ENCODE results near the gene DNASE1L1.

The DNASE1L1 gene

DNA sequence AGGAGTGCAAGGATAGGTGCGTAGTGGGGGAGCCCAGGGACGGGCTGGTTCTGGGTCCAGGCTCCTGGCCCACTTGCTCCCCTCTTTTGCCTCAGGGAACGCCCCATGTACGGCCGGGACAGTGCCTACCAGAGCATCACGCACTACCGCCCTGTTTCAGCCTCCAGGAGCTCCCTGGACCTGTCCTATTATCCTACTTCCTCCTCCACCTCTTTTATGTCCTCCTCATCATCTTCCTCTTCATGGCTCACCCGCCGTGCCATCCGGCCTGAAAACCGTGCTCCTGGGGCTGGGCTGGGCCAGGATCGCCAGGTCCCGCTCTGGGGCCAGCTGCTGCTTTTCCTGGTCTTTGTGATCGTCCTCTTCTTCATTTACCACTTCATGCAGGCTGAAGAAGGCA, 28.3 kb downstream of the DNASE1L1 start:
- DNase-seq, result no peak

DNA sequence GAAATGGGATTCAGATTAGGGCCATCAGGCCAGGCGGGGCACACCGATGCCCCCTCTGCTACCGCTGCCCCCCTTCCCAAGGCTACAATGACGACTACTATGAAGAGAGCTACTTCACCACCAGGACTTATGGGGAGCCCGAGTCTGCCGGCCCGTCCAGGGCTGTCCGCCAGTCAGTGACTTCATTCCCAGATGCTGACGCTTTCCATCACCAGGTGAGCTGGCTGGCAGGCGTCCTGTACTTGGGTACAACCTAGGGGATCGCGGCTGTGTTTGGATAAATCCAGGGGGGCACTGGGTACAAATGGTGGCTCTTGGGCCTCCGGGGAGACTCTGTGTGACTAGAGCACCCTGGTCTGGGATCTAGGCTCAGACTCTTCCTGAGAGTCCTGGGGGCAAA, 28.9 kb downstream of the DNASE1L1 start:
- DNase-seq, result peak; percentile 8

DNA sequence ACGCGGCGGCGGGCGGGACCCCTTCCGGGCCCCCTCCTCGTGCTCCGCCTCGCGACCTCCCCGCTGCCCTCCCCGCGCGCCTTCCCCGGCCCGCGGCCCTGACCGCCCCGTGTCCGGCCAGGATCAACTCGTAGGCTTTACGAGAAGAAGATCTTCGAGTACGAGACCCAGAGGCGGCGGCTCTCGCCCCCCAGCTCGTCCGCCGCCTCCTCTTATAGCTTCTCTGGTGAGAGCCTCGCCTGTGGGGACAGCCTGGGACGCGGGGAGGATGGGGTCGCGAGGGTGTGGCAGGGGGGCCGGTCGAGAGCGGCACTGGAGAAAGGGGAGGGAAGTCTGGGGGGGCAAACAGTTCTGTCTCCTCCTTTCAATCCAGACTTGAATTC, 29.5 kb downstream of the DNASE1L1 start:
- DNase-seq, result no peak

DNA sequence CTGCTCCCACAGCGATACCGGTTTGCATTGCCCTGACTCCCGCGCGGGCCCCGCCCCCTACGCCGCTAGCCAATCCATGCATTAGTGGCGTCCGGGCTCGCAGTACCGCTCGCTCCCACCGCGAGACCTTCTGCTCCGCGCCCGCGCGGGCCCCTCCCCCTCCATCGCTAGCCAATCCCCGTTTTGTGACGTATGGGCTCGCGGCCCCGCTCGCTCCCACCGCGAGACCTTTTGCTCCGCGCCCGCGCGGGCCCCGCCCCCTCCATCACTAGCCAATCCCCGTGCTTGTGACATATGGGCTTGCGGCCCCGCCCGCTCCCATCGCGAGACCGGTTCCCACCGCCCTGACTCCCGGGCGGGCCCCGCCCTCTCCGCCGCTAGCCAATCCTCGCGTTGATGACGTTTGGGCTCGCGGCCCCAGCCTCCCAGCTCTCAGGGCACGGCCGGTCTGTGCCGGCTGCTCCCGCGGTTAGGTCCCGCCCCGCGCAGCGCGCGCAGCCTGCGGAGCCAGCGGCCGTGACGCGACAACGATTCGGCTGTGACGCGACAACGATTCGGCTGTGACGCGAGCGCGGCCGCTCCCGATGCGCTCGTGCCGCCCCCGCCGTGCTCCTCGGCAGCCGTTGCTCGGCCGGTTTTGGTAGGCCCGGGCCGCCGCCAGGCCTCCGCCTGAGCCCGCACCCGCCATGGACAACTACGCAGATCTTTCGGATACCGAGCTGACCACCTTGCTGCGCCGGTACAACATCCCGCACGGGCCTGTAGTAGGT, 30.1 kb downstream of the DNASE1L1 start, which contains the start of gene EMD:
Gene EMD, plus strand, starts transcription at position 497 of the 770 bp plus-strand sequence. Its CDS starts 190 bp downstream, at position 687.
- peak; percentile 99 for DNase-seq

DNA sequence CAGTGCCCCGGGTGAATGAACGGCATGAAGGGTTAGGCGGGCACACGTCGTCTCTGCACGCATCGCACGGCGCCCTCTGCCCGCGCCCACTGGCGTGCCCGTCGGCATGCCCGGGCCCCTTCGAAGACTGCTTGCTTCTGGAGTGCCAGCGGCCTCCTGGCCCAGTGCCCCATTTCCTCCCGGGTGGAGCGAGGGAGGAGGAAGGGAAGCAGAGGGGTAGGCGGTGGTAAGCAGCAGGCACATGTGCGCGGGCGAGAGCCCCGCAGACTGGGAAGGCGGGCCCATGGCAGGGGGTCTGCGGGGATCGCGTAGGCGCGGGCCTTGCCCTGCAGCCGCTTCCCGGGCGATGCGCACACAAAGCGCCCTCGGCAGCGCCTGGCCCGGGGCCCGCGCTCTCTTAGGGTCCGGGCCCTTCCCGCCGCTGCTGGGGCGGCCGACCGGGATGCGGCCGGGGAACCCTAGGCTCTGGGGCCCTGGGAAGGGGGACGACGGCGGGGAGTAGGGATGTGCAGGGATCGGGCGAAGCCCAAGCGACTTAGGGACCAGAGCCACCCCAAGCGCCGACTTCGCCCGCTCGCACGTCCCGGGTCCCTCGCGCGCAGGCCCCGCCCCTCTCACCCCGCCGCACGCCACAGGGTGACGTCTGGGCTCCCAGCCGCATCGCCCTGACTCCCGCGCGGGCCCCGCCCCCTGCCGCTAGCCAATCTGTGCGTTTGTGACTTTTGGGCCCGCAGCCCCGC, 30.8 kb downstream of the DNASE1L1 start:
- DNase-seq, result peak; percentile 61

DNA sequence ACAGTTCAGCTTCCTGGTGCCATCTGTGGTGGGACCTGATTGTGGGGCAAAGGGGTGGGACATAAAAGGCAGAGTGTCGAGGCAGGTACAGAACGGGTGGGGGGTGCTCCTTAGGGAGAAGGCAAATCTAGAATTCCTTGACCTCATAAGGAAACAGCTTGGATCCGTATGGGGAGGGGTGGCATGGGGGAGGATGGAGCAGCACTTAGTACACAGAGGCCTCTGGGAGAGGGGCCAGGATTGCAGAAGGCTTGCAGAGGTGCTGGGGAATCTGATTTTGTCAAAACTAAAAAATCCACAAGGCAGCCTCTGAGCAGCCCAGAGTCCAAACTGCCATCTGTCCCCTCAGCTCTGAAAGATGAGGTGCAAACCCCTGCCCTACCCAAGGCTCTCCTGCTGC, 32.3 kb downstream of the DNASE1L1 start:
- DNase-seq, result no peak

DNA sequence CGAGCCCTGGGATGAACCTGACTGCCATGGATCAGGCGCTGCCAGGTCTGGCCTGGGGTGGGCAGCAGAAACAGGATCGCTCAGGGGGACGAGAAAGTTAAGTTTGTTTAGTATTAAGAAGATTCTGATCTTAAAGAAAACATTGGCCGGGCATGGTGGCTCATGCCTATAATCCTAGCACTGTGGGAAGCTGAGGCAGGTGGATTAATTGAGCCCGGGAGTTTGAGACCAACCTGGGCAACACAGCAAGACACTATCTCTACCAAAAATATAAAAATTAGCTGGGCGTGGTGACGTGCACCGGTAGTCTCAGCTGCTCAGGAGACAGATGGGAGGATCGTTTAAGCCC, 33.9 kb downstream of the DNASE1L1 start:
- DNase-seq, result no peak

DNA sequence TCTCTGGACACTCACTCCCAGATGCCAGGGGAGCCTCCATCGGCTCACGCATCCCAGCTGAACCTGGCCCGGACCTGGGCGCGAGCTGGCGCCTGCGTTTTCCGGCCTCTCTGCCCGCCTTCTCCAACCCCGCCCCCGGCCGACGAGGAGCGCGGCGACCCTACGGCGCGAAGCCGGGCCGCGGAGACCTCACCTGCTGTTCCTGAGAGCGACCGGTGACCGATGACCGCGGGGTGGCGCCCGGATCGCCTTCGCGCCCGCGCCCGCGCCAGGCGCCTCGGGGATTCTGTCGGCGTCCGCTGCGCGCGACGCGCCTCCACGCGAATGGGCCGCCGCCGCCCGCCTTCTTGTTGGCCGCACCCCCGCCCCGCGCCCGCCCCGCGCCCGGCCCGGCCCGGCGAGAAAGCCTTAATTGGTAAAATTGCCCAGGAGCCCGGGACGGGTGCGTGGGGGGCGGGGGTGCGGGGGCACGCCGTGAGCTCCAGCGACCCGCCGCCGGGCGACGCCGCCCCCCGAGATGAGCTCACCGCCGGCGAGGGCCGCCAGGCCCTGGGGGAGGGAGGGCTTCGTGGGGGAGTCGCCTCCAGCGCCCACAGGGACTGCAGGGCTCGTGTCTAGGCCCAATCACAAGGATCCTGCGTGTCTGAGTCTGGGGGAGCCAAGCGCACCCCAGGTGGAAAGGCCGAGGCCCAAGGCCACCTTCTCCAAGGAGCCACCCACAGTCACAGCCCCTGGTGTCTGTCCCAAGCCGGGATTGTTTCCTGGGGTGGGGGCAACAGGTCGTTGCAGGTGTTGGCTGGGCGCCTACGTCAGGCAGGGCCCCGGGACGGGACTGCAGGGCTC, 34.5 kb downstream of the DNASE1L1 start, which contains the start of gene FLNA:
Gene FLNA, minus strand, starts transcription at position 322 of the 843 bp plus-strand sequence. CDS start 3,389 bp downstream, outside the sequence.
- DNase-seq, result peak; percentile 36

DNA sequence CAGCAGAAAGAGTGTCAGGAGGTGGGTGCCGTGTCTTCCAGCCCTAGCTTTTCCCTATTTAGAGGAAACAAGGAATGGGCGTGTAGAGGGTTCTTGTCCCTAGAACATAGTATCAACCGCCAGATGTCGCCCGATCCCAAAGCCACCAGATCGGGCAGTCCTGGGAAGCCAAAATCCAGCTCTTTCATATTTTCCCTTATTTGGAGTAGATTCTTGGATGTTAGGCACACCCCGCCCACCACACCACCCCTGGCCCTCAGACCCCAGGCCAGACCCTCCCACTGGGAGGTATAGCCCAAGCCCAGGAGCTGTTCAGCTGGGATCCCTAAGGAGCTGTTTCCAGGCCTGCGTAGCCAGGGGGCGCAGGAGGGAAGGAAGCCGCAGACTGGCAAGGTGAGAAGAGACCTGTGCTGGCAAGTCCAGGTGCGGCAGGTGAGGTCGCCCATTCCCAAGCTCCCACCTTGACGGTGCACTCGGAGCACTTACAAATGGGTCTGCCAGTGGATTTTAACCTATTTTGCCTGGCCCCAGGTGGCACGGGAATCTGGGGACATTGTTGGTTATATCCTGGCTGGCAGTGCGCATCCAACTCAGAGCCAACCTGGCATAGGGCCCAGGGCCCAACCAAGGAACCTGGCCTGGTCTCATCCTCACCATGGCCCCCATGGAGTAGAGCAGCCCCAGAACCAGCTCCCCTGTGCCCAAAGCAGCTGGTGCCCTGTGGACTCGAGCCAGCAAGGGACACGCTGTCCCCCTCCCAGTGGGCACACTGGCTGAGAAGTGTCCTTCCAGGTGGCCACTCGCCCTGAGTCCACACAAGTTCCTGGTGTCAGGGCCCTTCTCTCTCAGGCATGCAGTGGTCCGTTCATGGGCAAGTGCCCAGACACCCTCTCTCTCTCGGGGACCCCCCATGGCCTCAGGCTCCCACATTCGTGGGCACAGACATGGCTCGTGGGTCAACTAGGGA, 35.4 kb downstream of the DNASE1L1 start:
- DNase-seq, result peak; percentile 51

DNA sequence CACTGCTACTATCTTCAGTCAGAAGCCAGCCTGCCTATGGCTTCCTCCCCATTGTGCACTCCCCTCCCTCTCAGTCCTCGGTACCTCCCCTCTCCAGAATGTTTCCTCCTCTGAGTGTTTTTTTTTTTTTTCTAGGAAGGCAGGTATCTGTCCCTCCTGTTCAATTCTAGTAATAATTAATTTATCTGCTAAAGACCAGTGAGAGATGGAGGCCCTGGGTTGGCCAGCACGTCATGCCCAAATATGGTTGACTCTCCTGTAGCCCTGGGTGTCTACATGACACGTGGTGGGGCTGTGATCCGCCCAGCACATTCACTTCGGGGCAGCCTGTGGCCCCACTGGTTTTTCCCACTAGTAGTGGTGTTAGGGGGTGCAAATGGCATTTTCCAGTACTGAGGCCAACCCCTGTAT, 36.4 kb downstream of the DNASE1L1 start:
- DNase-seq, result no peak

DNA sequence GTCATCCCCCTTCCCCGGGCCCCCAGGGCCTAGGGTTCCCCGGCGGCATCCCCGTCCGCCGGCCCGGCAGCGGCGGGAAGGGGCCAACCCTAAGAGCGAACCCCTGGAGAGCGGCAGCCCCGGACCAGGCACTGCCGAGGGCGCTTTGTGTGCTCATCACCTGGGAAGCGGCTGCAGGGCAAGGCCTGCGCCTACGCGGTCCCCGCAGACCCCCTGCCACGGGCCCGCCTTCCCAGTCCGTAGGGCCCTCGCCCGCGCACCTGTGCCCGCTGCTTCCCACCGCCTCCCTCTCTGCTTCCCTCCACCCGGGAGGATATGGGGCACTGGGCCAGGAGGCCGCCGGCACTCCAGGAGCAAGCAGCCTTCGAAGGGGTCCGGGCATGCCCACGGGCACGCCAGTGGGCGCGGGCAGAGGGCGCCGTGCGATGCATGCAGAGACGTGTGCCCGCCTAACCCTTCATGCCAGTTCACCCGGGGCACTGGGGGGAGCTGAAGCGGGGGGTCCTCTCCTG, 37.2 kb downstream of the DNASE1L1 start:
- no peak for DNase-seq

DNA sequence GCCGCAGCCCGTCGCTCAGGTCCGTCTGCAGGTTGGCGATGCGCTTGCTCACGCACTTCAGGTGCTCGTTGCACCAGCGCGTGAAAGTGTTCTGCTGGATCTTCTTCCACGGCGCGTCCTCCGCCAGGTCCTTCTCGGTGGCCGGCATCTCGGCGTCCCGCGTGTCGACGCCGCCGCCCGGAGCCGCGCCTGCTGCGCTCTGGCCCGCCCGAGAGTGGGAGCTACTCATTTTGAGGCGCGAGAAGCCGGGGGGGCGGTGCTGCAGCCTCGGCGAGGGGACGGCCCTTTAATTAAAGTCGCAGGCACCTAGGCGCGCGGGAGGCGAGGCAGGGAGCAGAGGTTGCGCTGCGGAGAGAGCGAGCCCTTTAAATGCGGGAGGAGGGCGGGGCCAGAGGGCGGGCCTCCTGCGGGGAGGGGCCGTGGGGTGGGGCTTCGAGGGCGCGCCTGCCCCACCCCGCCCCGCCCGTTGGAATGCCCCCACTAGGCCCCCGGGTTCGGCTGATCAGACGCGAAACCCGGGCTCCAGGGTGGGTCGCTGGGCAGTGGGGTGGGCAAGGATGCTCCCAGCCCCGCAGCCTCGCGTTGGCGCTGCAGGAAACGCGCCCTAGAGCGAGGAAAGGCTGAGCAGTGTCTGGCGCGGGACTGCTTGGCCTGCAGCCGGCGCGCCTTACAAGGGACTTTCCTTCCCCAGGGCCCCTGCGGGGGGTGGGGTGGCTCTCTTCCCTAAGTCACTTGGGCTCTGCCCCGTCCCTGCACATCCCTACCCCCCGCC, 37.9 kb downstream of the DNASE1L1 start:
- DNase-seq, result peak; percentile 86

DNA sequence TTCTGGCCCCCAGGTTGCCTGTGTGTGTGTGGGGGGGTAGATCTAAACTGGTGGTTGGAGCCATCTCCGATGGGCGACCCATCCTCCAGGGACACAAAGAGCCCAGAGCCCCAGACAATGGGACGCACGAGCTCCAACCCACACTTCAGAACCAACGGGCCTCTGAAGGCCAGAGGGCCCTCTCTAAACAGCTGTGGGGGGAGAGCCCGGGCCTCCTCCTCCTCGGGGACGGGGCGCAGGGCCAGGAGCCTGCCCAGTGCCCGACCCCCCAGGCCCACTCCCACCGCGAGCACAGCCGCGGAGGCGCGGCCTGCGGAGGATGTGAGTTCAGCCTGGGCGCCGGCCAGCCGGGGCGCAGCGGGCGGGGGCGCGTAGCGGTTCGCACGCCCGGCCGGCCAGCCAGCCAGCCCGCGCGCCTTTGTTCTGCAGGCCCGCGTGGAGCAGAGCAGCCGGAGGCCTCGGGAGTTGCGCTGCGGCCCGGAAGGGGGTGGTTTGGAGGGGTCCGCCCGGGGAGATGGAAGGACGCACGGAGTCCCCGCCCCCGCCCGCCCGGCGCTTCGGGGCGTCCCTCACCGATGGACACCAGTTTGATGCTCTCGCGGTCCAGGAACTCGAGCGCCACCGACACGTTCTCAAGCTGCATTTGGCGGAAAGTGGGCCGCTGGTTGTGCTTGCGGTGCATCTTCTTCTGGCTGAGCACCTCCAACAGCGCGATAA, 38.6 kb downstream of the DNASE1L1 start:
- peak; percentile 44 for DNase-seq

DNA sequence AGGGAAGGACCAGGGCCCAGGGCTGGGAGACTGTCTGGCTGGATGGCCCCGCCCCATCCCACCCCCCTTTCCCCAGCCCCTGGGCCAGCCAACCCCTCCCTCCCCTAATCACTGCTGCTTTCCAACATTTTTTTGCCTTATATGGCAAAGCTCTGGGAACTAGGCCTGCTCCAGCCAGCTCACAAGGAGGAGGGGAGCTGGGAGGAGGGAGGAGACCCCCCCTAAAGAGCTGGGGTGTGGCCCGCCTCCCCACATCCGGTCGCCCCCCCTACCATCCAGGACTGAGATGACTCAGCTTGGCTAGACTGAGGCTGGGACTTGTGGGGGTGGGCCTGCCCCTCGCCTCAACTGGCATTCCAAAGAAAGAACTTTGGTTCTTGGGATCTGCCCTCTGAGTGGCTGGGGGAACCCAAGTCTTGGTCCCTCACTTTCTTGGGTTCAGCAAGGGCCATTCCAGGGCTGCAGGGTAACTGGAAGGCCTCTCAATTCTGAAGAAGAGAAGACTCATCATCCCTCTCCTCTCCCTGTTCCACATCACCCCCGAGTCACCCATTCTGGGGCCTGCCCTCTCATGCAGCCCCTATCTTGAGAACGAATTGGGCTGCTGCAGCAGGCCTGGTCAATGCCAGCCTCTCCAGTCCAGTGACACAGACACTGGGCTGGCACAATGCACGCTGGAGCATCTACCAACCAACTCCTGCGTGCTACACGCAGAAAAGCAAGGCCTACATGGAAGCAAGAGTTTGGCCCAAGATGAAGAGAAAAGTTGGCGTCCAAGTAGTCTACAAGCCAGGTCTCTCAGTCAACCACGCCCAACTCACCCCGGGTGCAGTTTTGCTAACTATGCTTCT, 39.4 kb downstream of the DNASE1L1 start:
- DNase-seq, result no peak

DNA sequence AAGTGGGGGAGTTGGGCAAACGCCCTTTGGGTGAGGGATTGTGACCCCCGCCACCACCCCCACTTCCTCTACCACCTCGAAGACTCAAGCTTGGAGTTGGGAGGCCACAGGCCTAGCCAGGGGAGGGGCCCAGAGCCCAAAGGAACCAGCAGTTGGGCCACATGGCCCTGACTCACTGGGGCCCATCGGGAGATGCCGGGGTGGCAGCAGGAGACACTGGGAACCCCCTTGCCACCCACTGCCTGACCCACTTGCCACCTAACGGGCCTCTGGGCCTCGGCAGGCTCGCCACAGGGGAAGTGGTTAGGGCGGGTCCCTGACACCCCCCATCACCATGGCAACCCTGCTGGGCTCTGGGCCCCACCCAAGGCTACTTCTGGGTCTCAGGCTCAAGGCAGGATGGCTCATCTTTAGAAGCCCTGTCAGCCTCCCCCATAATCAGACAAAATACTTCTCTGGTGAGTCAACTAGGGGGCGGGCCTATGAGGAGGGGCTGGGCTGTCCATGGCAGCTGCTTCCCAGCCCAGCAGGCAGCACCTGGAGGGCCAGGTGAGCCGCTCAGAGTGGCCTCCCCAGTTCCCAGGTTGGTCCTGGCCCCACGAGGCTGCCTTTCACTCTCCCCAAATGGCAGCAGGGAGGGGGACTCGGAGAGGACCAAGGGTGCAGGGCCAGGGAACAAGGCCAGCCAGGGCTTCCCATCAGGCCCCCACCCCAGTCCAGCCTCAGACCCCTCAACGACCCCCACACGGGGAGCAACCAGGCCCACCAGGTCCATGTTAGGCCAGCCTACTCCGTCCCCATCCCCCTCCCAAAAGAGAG, 40.2 kb downstream of the DNASE1L1 start:
- no peak for DNase-seq

DNA sequence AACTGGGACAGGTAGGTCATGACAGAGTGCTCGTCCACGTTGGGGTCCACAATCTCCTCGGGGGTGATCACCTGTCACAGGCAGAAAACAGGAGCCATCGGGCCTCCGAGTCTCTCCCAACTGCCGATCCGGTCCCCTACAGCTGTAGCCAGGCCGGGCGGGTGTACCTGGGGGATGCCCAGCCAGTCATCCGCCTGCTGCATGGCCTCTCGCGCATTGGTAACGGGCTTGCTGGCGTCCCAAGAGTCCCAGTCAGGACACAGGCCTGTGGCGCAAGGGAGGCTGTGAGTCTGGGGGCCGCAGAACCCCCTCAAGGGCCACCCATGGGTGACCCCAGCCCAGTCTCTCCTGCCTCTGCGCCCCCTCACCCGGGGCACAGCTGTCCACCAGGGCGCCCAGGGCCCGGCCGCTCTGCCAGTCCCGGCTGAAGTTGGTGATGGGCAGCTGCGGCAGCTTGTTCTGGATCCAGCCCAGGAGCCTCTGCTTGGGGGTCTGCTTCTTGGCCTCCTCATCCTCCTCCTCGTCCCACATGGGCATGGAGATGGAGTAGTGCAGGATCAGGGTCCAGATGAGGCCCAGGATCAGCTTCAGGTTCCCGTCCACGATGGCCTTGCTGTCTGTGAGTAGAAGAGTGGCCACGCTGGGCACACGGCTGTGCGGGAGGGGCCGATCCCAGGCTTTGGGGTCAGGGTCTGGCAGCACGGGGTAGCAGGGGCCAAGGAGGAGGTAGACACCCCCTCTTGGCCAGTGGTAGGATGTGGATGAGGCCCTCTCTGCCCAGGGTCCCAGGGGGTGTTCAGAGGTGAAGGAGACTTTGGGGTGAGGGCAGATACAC, 41.4 kb downstream of the DNASE1L1 start:
- no peak for DNase-seq

DNA sequence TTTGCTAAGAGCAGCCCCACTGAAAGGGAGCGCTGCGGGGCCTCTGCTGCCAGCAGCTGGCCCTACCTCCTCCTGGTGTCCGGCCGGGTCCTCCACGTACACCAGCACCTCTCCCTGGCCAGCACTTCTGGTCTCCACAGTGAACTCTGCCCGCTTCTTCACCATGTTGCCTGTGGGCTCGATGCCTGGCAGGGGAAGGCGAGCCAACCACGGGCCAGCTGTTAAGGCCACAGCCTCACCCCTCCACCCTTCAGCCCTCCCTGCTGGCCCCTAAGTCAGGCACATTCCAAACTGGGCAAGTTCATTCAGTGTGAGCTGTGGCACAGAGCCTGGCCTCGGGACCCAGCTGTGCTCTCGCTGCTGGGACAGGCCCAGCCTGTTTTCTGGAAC, 42.4 kb downstream of the DNASE1L1 start:
- no peak for DNase-seq
